Neural progenitor cell (in vitro differentiated cells): ENCODE measurements around the gene MSH3. TPM values are rescaled to one million over a fixed set of nuclear protein-coding genes. Genes with fewer than 3 reads are reported as not detected.

ENCODE experiments used
- DNase-seq: peaks from one replicate; pipeline ENCODE4 v3.0.0-alpha.2; 2016; ENCODE audit warnings: low spot score
- H2AFZ ChIP-seq: fragments of 200-600 bp; sonication (generic); replicated peaks from 2 replicates; pipeline ENCODE4 v1.6.1; 2016; ENCODE audit warnings: antibody characterized with exemption
- H3F3A ChIP-seq: fragments of 200-600 bp; sonication (generic); 2 replicates; pipeline ENCODE4 v1.6.1; 2016; ENCODE audit warnings: antibody characterized with exemption, low read depth
- H3K27ac ChIP-seq: fragments of 200-600 bp; sonication (generic); 2 replicates; pipeline ENCODE4 v1.5.1; 2016; ENCODE audit warnings: mild to moderate bottlenecking
- H3K27me3 ChIP-seq: fragments of 200-600 bp; sonication (generic); 2 replicates; pipeline ENCODE4 v1.6.1; 2016; ENCODE audit warnings: mild to moderate bottlenecking, moderate library complexity
- H3K36me3 ChIP-seq: fragments of 200-600 bp; sonication (generic); 2 replicates; pipeline ENCODE4 v1.5.1; 2016
- H3K4me1 ChIP-seq: fragments of 200-600 bp; sonication (generic); 2 replicates; pipeline ENCODE4 v1.6.1; 2016; ENCODE audit warnings: mixed run types
- H3K4me2 ChIP-seq: fragments of 200-600 bp; sonication (generic); 2 replicates; pipeline ENCODE4 v1.6.1; 2016
- H3K4me3 ChIP-seq: fragments of 200-600 bp; sonication (generic); 2 replicates; pipeline ENCODE4 v1.5.1; 2016
- H3K79me2 ChIP-seq: fragments of 200-600 bp; sonication (generic); 2 replicates; pipeline ENCODE4 v1.6.1; 2016; ENCODE audit warnings: low read depth
- H3K9ac ChIP-seq: fragments of 200-600 bp; sonication (generic); 2 replicates; pipeline ENCODE4 v1.6.1; 2016
- H3K9me3 ChIP-seq: fragments of 200-600 bp; sonication (generic); 2 replicates; pipeline ENCODE4 v1.5.1; 2016; ENCODE audit warnings: low read depth
- H4K20me1 ChIP-seq: fragments of 200-600 bp; sonication (generic); 2 replicates; pipeline ENCODE4 v1.6.1; 2016; ENCODE audit warnings: low read depth
- H3K27ac Mint-ChIP-seq: 3 replicates; pipeline ENCODE4 v1.8.0; 2021; ENCODE audit warnings: mixed read lengths
- H3K27me3 Mint-ChIP-seq: 2 replicates; pipeline ENCODE4 v1.8.0; 2022; ENCODE audit warnings: low read depth, mild to moderate bottlenecking, inconsistent platforms, moderate library complexity, mixed read lengths; ENCODE audit not compliant: insufficient read depth
- H3K36me3 Mint-ChIP-seq: 3 replicates; pipeline ENCODE4 v1.8.0; 2021; ENCODE audit warnings: mixed read lengths
- H3K4me1 Mint-ChIP-seq: 3 replicates; pipeline ENCODE4 v1.8.0; 2021; ENCODE audit warnings: mixed read lengths
- H3K4me3 Mint-ChIP-seq: 3 replicates; pipeline ENCODE4 v1.8.0; 2021; ENCODE audit warnings: mild to moderate bottlenecking, moderate library complexity, mixed read lengths
- H3K9me3 Mint-ChIP-seq: 3 replicates; pipeline ENCODE4 v1.8.0; 2020; ENCODE audit warnings: mixed read lengths
- EZH2 ChIP-seq: fragments of 200-600 bp; sonication (generic); IDR thresholded peaks from 2 replicates; pipeline ENCODE4 v1.6.1; 2017; ENCODE audit warnings: antibody characterized with exemption, mild to moderate bottlenecking, moderate library complexity
- EZH2phosphoT487 ChIP-seq: fragments of 200-600 bp; sonication (generic); IDR thresholded peaks from 2 replicates; pipeline ENCODE4 v1.6.1; 2017; ENCODE audit warnings: antibody characterized with exemption
- total RNA-seq: library from RNA; depleted of rRNA; stranded (reverse); fragments of >200 nt; gene quantifications from 2 replicates; pipeline ENCODE4 v1.2.3, GENCODE V29; 2015; ENCODE audit warnings: low replicate concordance
- TF ChIP-seq, protein P1 (sequence below): fragments of 200-600 bp; sonication (generic); IDR thresholded peaks from 2 replicates; pipeline ENCODE4 v1.5.1; 2017; ENCODE audit warnings: antibody characterized with exemption, mild to moderate bottlenecking

MSH3 gene
- total RNA-seq, 1 donor from 2014 or later: 26.1 TPM

DNA sequence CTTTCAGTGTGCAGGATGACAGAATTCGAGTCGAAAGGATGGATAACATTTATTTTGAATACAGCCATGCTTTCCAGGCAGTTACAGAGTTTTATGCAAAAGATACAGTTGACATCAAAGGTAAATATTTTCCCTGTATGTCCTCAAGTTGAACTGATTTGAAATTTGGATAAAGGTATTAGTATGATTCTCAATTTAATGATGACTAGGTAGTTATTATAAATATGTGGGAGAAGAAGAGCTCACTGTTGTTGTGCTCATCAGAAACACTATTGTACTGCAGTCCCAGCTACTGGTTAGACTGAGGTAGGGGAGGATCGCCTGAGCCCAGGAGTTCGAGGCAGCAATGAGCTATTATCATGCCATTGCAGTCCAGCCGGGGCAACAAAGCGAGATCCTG is 71.0 kb downstream of the MSH3 start:
- H3K4me1 ChIP-seq: no peaks in the 10 kb centered on the region
- no peak for TF ChIP-seq EZH2
- TF ChIP-seq, protein P1, sequence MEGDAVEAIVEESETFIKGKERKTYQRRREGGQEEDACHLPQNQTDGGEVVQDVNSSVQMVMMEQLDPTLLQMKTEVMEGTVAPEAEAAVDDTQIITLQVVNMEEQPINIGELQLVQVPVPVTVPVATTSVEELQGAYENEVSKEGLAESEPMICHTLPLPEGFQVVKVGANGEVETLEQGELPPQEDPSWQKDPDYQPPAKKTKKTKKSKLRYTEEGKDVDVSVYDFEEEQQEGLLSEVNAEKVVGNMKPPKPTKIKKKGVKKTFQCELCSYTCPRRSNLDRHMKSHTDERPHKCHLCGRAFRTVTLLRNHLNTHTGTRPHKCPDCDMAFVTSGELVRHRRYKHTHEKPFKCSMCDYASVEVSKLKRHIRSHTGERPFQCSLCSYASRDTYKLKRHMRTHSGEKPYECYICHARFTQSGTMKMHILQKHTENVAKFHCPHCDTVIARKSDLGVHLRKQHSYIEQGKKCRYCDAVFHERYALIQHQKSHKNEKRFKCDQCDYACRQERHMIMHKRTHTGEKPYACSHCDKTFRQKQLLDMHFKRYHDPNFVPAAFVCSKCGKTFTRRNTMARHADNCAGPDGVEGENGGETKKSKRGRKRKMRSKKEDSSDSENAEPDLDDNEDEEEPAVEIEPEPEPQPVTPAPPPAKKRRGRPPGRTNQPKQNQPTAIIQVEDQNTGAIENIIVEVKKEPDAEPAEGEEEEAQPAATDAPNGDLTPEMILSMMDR: no peak
- no peak for TF ChIP-seq EZH2phosphoT487
- no peak overlapping the region for H3K27ac Mint-ChIP-seq
- DNase-seq: no peak
- no peaks in the 10 kb centered on the region for H3F3A ChIP-seq
- H3K4me1 Mint-ChIP-seq: no peaks in the 10 kb centered on the region
- no peaks in the 10 kb centered on the region for H4K20me1 ChIP-seq
- H3K4me3 Mint-ChIP-seq: no peak overlapping the region
- no peak overlapping the region for H3K4me2 ChIP-seq
- no peaks in the 10 kb centered on the region for H3K9me3 ChIP-seq
- no peak overlapping the region for H2AFZ ChIP-seq
- H3K9me3 Mint-ChIP-seq: peaks cover 2% of the 10 kb centered on the region
- H3K79me2 ChIP-seq: no peaks in the 10 kb centered on the region
- no peak overlapping the region for H3K9ac ChIP-seq
- peaks cover 8% of the 10 kb centered on the region for H3K36me3 ChIP-seq
- H3K27ac ChIP-seq: no peak overlapping the region
- peaks cover 13% of the 10 kb centered on the region for H3K36me3 Mint-ChIP-seq
- H3K27me3 Mint-ChIP-seq: no peaks in the 10 kb centered on the region
- no peak overlapping the region for H3K4me3 ChIP-seq
- H3K27me3 ChIP-seq: no peaks in the 10 kb centered on the region

DNA sequence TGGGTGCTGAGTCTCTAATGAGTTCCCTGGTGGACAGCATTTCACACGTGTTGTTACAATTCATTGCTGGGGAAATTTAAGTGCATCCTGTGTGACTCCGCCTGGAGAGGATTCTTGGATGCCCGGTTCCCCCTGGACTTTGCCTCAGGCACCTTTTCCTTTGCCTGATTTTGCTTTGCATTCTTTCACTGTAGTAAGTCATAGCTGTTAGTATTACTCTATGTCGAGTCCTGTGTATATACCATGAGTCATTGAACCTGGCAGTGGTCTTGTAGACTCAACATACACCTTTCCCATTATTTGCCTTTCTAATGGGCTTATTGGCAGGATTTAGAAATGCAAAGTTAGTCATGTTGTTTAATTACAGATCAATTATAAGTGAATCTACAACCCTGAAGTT is 82.3 kb downstream of the MSH3 start:
- Histone ChIP-seq H2AFZ (no peak overlapping the region), H3K27me3 (no peaks in the 10 kb centered on the region), H3K9me3 (no peaks in the 10 kb centered on the region), H3K27ac (no peak overlapping the region), H3K9ac (no peak overlapping the region), H3K4me3 (no peak overlapping the region), H3K36me3 (peaks cover 8% of the 10 kb centered on the region), H3F3A (no peaks in the 10 kb centered on the region), H3K4me2 (no peak overlapping the region), H4K20me1 (no peaks in the 10 kb centered on the region), H3K4me1 (no peaks in the 10 kb centered on the region), H3K79me2 (no peaks in the 10 kb centered on the region)
- H3K36me3 Mint-ChIP-seq: peaks cover 19% of the 10 kb centered on the region
- DNase-seq: no peak
- no peak overlapping the region for H3K27ac Mint-ChIP-seq
- TF ChIP-seq, protein P1: no peak
- TF ChIP-seq EZH2phosphoT487: no peak
- no peak for TF ChIP-seq EZH2
- no peaks in the 10 kb centered on the region for H3K4me1 Mint-ChIP-seq
- no peak overlapping the region for H3K4me3 Mint-ChIP-seq
- H3K27me3 Mint-ChIP-seq: peaks cover 2% of the 10 kb centered on the region
- H3K9me3 Mint-ChIP-seq: no peaks in the 10 kb centered on the region

DNA sequence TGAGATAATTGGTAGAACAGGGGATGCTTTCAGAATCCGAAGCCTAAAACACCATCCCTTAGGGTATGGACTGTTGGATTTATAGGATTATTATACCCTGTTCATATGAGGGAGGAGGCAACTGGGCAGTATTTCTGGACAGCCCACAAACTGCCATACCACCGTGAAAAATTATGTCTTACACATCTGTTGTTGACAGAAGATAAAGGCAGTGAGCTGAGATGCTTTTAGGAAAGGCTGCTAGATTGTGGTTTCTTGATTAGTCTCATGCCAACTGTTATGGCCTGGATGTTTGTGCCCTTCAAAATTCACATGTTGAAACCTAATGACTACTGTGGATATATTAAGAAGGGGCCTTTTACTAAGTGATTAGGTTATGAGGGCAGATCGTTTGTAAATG is 84.0 kb downstream of the MSH3 start:
- Histone ChIP-seq H2AFZ (no peak overlapping the region), H3F3A (no peaks in the 10 kb centered on the region), H3K4me2 (no peak overlapping the region), H3K36me3 (no peaks in the 10 kb centered on the region), H3K4me1 (no peaks in the 10 kb centered on the region), H3K4me3 (no peak overlapping the region), H3K27me3 (no peaks in the 10 kb centered on the region), H3K9me3 (no peaks in the 10 kb centered on the region), H3K27ac (no peak overlapping the region), H3K9ac (no peak overlapping the region), H3K79me2 (no peaks in the 10 kb centered on the region), H4K20me1 (no peaks in the 10 kb centered on the region)
- H3K9me3 Mint-ChIP-seq: no peaks in the 10 kb centered on the region
- DNase-seq: no peak
- peaks cover 2% of the 10 kb centered on the region for H3K27me3 Mint-ChIP-seq
- TF ChIP-seq, protein P1: no peak
- no peak for TF ChIP-seq EZH2
- no peak for TF ChIP-seq EZH2phosphoT487
- no peak overlapping the region for H3K27ac Mint-ChIP-seq
- no peaks in the 10 kb centered on the region for H3K4me1 Mint-ChIP-seq
- peaks cover 29% of the 10 kb centered on the region for H3K36me3 Mint-ChIP-seq
- no peak overlapping the region for H3K4me3 Mint-ChIP-seq

DNA sequence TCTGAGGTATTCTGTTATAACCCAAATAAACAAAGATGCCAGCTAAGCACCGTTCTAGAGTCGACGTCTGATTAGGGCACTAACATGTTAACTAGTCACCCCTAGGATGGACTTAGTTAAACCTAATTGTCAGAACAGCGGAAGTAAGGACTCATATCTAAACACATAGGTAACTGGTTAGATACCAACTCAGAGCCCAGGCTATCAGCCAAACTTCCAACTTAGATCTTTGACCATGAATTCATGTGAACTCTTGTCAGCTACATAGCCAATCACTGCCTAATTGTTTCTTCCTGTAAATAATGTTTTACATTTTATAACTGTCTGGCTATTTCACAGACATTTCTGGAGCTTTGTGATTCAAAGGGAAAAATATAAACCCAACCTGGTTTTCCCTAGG is 84.6 kb downstream of the MSH3 start:
- Mint-ChIP-seq H3K36me3 (peaks cover 29% of the 10 kb centered on the region), H3K4me1 (no peaks in the 10 kb centered on the region), H3K4me3 (no peak overlapping the region), H3K27me3 (peaks cover 2% of the 10 kb centered on the region), H3K27ac (no peak overlapping the region), H3K9me3 (no peaks in the 10 kb centered on the region)
- Histone ChIP-seq H2AFZ (no peak overlapping the region), H3K27ac (no peak overlapping the region), H3K4me1 (no peaks in the 10 kb centered on the region), H3F3A (no peaks in the 10 kb centered on the region), H3K36me3 (no peaks in the 10 kb centered on the region), H3K9ac (no peak overlapping the region), H3K4me2 (no peak overlapping the region), H3K27me3 (no peaks in the 10 kb centered on the region), H3K79me2 (no peaks in the 10 kb centered on the region), H4K20me1 (no peaks in the 10 kb centered on the region), H3K9me3 (no peaks in the 10 kb centered on the region), H3K4me3 (no peak overlapping the region)
- no peak for TF ChIP-seq EZH2
- no peak for TF ChIP-seq EZH2phosphoT487
- TF ChIP-seq, protein P1: no peak
- no peak for DNase-seq
